ENCODE data around the gene KRTAP20-4.

The KRTAP20-4 gene

GRCh38 chr21:30612132-30612531 lies 8.3 kb upstream of the KRTAP20-4 start:
- no peak for TF ChIP-seq CTCF (IDR thresholded peaks at IDR 0.05; ENCODE audit: poor library complexity, severe bottlenecking)
- H3K4me1 ChIP-seq (ENCODE audit: insufficient read depth, poor library complexity, severe bottlenecking): no peaks in the 10 kb centered on the region
- H3K36me3 ChIP-seq (ENCODE audit: low read depth): no peaks in the 10 kb centered on the region
- H3K27ac ChIP-seq (ENCODE audit: poor library complexity, severe bottlenecking): no peak overlapping the region
- DNase-seq (ENCODE audit: low spot score) (no peak), ATAC-seq (ENCODE audit: low read depth) (no peak)
- no peaks in the 10 kb centered on the region for H3K27me3 ChIP-seq (ENCODE audit: insufficient read depth, poor library complexity, severe bottlenecking)
- H3K4me3 ChIP-seq (ENCODE audit: severe bottlenecking): no peak overlapping the region
- no peaks in the 10 kb centered on the region for H3K9me3 ChIP-seq (ENCODE audit: severe bottlenecking)

- H3K9me3 ChIP-seq (ENCODE audit: severe bottlenecking): no peaks in the 10 kb centered on the region
- DNase-seq (ENCODE audit: low spot score) (no peak), ATAC-seq (ENCODE audit: low read depth) (no peak)
- H3K27me3 ChIP-seq (ENCODE audit: insufficient read depth, poor library complexity, severe bottlenecking): no peaks in the 10 kb centered on the region
- no peaks in the 10 kb centered on the region for H3K36me3 ChIP-seq (ENCODE audit: low read depth)
- H3K27ac ChIP-seq (ENCODE audit: poor library complexity, severe bottlenecking): no peak within 1 kb of the TSS
- no peak for TF ChIP-seq CTCF (IDR thresholded peaks at IDR 0.05; ENCODE audit: poor library complexity, severe bottlenecking)
- no peak within 1 kb of the TSS for H3K4me3 ChIP-seq (ENCODE audit: severe bottlenecking)
- no peaks in the 10 kb centered on the region for H3K4me1 ChIP-seq (ENCODE audit: insufficient read depth, poor library complexity, severe bottlenecking)
Observed at GRCh38 chr21:30613836-30614235, 6.6 kb upstream of the KRTAP20-4 start, which contains the start of gene KRTAP6-1. KRTAP6-1 (minus strand) TSS chr21:30613930; CDS start chr21:30613904, 26 bp downstream.

- no peak for ATAC-seq (ENCODE audit: low read depth)
- Histone ChIP-seq H3K4me1 (ENCODE audit: insufficient read depth, poor library complexity, severe bottlenecking) (peaks cover 6% of the 10 kb centered on the region), H3K36me3 (ENCODE audit: low read depth) (no peaks in the 10 kb centered on the region), H3K4me3 (ENCODE audit: severe bottlenecking) (no peak overlapping the region), H3K27me3 (ENCODE audit: insufficient read depth, poor library complexity, severe bottlenecking) (no peaks in the 10 kb centered on the region), H3K9me3 (ENCODE audit: severe bottlenecking) (no peaks in the 10 kb centered on the region), H3K27ac (ENCODE audit: poor library complexity, severe bottlenecking) (no peak overlapping the region)
- DNase-seq (ENCODE audit: low spot score): no peak
- TF ChIP-seq CTCF (IDR thresholded peaks at IDR 0.05; ENCODE audit: poor library complexity, severe bottlenecking): no peak
Observed at GRCh38 chr21:30615199-30615598, 5.2 kb upstream of the KRTAP20-4 start.

GRCh38 chr21:30616125-30616524 lies 4.3 kb upstream of the KRTAP20-4 start, which contains the start of gene KRTAP20-1:
KRTAP20-1 (plus strand) TSS chr21:30616425; CDS start chr21:30616455, 30 bp downstream.
- no peak for ATAC-seq (ENCODE audit: low read depth)
- Histone ChIP-seq H3K4me3 (ENCODE audit: severe bottlenecking) (no peak within 1 kb of the TSS), H3K27me3 (ENCODE audit: insufficient read depth, poor library complexity, severe bottlenecking) (no peaks in the 10 kb centered on the region), H3K9me3 (ENCODE audit: severe bottlenecking) (no peaks in the 10 kb centered on the region), H3K27ac (ENCODE audit: poor library complexity, severe bottlenecking) (no peak within 1 kb of the TSS), H3K36me3 (ENCODE audit: low read depth) (no peaks in the 10 kb centered on the region), H3K4me1 (ENCODE audit: insufficient read depth, poor library complexity, severe bottlenecking) (peaks cover 10% of the 10 kb centered on the region)
- DNase-seq (ENCODE audit: low spot score): no peak
- no peak for TF ChIP-seq CTCF (IDR thresholded peaks at IDR 0.05; ENCODE audit: poor library complexity, severe bottlenecking)

- Histone ChIP-seq H3K27ac (ENCODE audit: poor library complexity, severe bottlenecking) (peak overlapping the region; percentile 86), H3K4me1 (ENCODE audit: insufficient read depth, poor library complexity, severe bottlenecking) (peaks cover 23% of the 10 kb centered on the region), H3K27me3 (ENCODE audit: insufficient read depth, poor library complexity, severe bottlenecking) (no peaks in the 10 kb centered on the region), H3K36me3 (ENCODE audit: low read depth) (no peaks in the 10 kb centered on the region), H3K4me3 (ENCODE audit: severe bottlenecking) (no peak overlapping the region), H3K9me3 (ENCODE audit: severe bottlenecking) (no peaks in the 10 kb centered on the region)
- ATAC-seq (ENCODE audit: low read depth): no peak
- no peak for TF ChIP-seq CTCF (IDR thresholded peaks at IDR 0.05; ENCODE audit: poor library complexity, severe bottlenecking)
- no peak for DNase-seq (ENCODE audit: low spot score)
Observed at GRCh38 chr21:30620080-30620479, 347 bp upstream of the KRTAP20-4 start.
